Measurements from ENCODE around the gene FAM83E. TPM values are rescaled to one million over a fixed set of nuclear protein-coding genes. Genes with fewer than 3 reads are reported as not detected.

FAM83E gene
- total and polyA plus RNA-seq, 2 of the 8 experiments (the other 6 are each of a cell fraction or from before 2014, with no cell fraction given) = 1.8 to 5.3 TPM

- TF ChIP-seq PHF8 (conservative IDR thresholded peaks at IDR 0.05; ENCODE audit: low read depth, low read length) (0 out of 2 replicates have a peak, but pooled peaks have one; percentile 33), FOSL1 (IDR thresholded peaks at IDR 0.05; ENCODE audit: insufficient read depth, low read depth, low read length) (no peak), RAD21 (IDR thresholded peaks at IDR 0.05 in 1 of 2, conservative IDR thresholded peaks at IDR 0.05 in 1 of 2; ENCODE audit: low read depth in 2 of 2, low read length in 2 of 2) (no peak)
Measured at GRCh38 chr19:48568345-48568886, 46.5 kb downstream of the FAM83E start (continued).
